GM12878 (cell line): ENCODE measurements around the gene SLC66A1. TPM values are rescaled to one million over a fixed set of nuclear protein-coding genes. Genes with fewer than 3 reads are reported as not detected.

Experiments
- ATAC-seq: fragments of 200-7000 bp; cut with Tn5 transposase; 3 replicates; pipeline ENCODE4 v1.9.1; 2020; ENCODE audit warnings: mild to moderate bottlenecking, moderate library complexity
- BruUV-seq: library from RNA; stranded (reverse); fragments of 400-500 nt; replicated peaks from 2 replicates; lab custom pipeline; 2021; lab: Mats Ljungman, UMichigan
- CTCF ChIA-PET: fragments of 300-600 bp; sonication (Branson Sonifier 250); formaldehyde crosslinking; extraction: SDS; loops from one replicate; lab custom pipeline; 2021; ENCODE audit warnings: inconsistent platforms; lab: Yijun Ruan, JAX
- POLR2A ChIA-PET: fragments of 350-600 bp; formaldehyde crosslinking; extraction: SDS; loops from one replicate; lab custom pipeline; 2021; ENCODE audit warnings: inconsistent platforms; lab: Charles Lee
- RAD21 ChIA-PET: fragments of 300-600 bp; sonication (Branson Sonifier 250); formaldehyde crosslinking; loops from one replicate; lab custom pipeline; 2023; ENCODE audit warnings: antibody characterized with exemption; ENCODE audit not compliant: unreplicated experiment; lab: Charles Lee
- SMC1A ChIA-PET: fragments of 300-600 bp; sonication (Branson Sonifier 250); formaldehyde crosslinking; loops from one replicate; lab custom pipeline; 2023; ENCODE audit not compliant: unreplicated experiment, uncharacterized antibody; lab: Charles Lee
- DNase-seq: peaks from one replicate; pipeline ENCODE4 v3.0.0-alpha.2; 2011; ENCODE audit warnings: low read depth, low spot score
- FAIRE-seq: peaks from 3 replicates; lab custom pipeline; 2011; peaks lifted over from hg19 to GRCh38; lab: Jason Lieb, UNC
- H2AFZ ChIP-seq: 2 replicates; pipeline ENCODE4 v1.6.0; 2011; ENCODE audit warnings: low read depth, low read length, control low read depth; ENCODE audit not compliant: control insufficient read depth
- H3K27ac ChIP-seq: 2 replicates; pipeline ENCODE4 v1.5.1; 2011; ENCODE audit warnings: control low read depth; ENCODE audit not compliant: control insufficient read depth, insufficient read depth
- H3K27me3 ChIP-seq, 2 experiments: replicated peaks in 1 of 2; 2 replicates each; pipeline versions ENCODE4 v1.6.0 to v1.6.1; 2011; ENCODE audit warnings: low read length in 1 of 2; ENCODE audit not compliant: control insufficient read depth in 2 of 2, insufficient read depth in 2 of 2
- H3K36me3 ChIP-seq, 2 experiments: 2 replicates each; pipeline ENCODE4 v1.5.1; 2011; ENCODE audit warnings: low read length in 1 of 2; ENCODE audit not compliant: control insufficient read depth in 2 of 2, insufficient read depth in 2 of 2
- H3K4me1 ChIP-seq: 2 replicates; pipeline ENCODE4 v1.6.1; 2011; ENCODE audit warnings: mild to moderate bottlenecking, low read length, moderate library complexity, mixed read lengths; ENCODE audit not compliant: control insufficient read depth, insufficient read depth
- H3K4me2 ChIP-seq: 2 replicates; pipeline ENCODE4 v1.6.0; 2011; ENCODE audit warnings: control low read depth; ENCODE audit not compliant: control insufficient read depth, insufficient read depth
- H3K4me3 ChIP-seq: fragments of 200-600 bp; sonication (generic); 2 replicates; pipeline ENCODE4 v1.5.1; 2016
- H3K79me2 ChIP-seq: 2 replicates; pipeline ENCODE4 v1.6.0; 2011; ENCODE audit warnings: low read length; ENCODE audit not compliant: control insufficient read depth, insufficient read depth
- H3K9ac ChIP-seq: 2 replicates; pipeline ENCODE4 v1.8.0; 2011; ENCODE audit warnings: low read length, control low read depth, mixed read lengths; ENCODE audit not compliant: control insufficient read depth, insufficient read depth
- H3K9me3 ChIP-seq: replicated peaks from 3 replicates; pipeline ENCODE4 v1.5.1; 2011; ENCODE audit warnings: mild to moderate bottlenecking, low read length; ENCODE audit not compliant: control insufficient read depth, insufficient read depth
- H4K20me1 ChIP-seq: 2 replicates; pipeline ENCODE4 v1.6.0; 2011; ENCODE audit not compliant: control insufficient read depth, insufficient read depth
- KAT2A ChIP-seq: conservative IDR thresholded peaks from 2 replicates; pipeline ENCODE4 v1.6.1; 2011; ENCODE audit warnings: low read depth, low read length; ENCODE audit not compliant: control insufficient read depth
- POLR2A ChIP-seq: IDR thresholded peaks from 2 replicates; pipeline ENCODE4 v1.6.1; 2011; ENCODE audit warnings: low read depth, mild to moderate bottlenecking, low read length
- ZSCAN29 ChIP-seq: fragments of 450-650 bp; IDR thresholded peaks from 2 replicates; pipeline ENCODE4 v1.6.1; 2017; ENCODE audit warnings: mild to moderate bottlenecking, moderate library complexity
- WGBS: methylation state at CpG from one replicate; pipeline ENCODE4 v1.1.6; 2016; ENCODE audit warnings: low lambda C conversion rate; ENCODE audit not compliant: insufficient replicate concordance, insufficient coverage; ENCODE audit errors: missing lambda C conversion rate; 5-methylcytosine and 5-hydroxymethylcytosine counted together
- in situ Hi-C: fragments of 300-500 bp; cut with MboI; formaldehyde crosslinking; loops from 9 replicates; pipeline ENCODE4 v1.14.3; 2018; ENCODE audit warnings: mixed read lengths
- intact Hi-C: fragments of 100-400 bp; cut with micrococcal nuclease; formaldehyde crosslinking; loops from one replicate; pipeline ENCODE4 v1.14.2; 2022; ENCODE audit not compliant: unreplicated experiment
- polyA plus RNA-seq, 11 experiments: library from polyadenylated mRNA; depleted of rRNA in 4 of 11; unstranded in 6 of 11; stranded (reverse) in 5 of 11; fragments of >200 nt; fragmentation: Nextera tagmentation in 4 of 11; fragmentation: Illumina TruSeq in 1 of 11; extraction: Ambion mirVana in 4 of 11; extraction: Trizol in 1 of 11; gene quantifications; 1 replicate in 1 of 11; 2 replicates in 10 of 11; pipeline versions ENCODE4 v1.2.1 to v1.2.3, GENCODE V29; 2011 to 2016; ENCODE audit warnings: inconsistent platforms in 2 of 11, missing spikeins in 2 of 11, low read depth in 1 of 11
- total RNA-seq, 4 experiments: library from RNA; depleted of rRNA in 3 of 4; stranded (reverse); fragments of >200 nt in 3 of 4; fragmentation: Illumina TruSeq in 1 of 4; extraction: Trizol in 1 of 4; gene quantifications; 2 replicates each; pipeline versions ENCODE4 v1.2.1 to v1.2.3, GENCODE V29; 2013 to 2021
- TF ChIP-seq, protein P1 (sequence below): fragments of 450-650 bp; IDR thresholded peaks from 2 replicates; pipeline ENCODE4 v1.6.1; 2017; ENCODE audit warnings: mild to moderate bottlenecking, low read depth, inconsistent platforms; ENCODE audit not compliant: poor library complexity, severe bottlenecking

SLC66A1 gene
- total and polyA plus RNA-seq, 10 of the 15 experiments (the other 5 are each of a cell fraction or from before 2014, with no cell fraction given) = 0.58 to 22.0 (median 10.2) TPM

DNA sequence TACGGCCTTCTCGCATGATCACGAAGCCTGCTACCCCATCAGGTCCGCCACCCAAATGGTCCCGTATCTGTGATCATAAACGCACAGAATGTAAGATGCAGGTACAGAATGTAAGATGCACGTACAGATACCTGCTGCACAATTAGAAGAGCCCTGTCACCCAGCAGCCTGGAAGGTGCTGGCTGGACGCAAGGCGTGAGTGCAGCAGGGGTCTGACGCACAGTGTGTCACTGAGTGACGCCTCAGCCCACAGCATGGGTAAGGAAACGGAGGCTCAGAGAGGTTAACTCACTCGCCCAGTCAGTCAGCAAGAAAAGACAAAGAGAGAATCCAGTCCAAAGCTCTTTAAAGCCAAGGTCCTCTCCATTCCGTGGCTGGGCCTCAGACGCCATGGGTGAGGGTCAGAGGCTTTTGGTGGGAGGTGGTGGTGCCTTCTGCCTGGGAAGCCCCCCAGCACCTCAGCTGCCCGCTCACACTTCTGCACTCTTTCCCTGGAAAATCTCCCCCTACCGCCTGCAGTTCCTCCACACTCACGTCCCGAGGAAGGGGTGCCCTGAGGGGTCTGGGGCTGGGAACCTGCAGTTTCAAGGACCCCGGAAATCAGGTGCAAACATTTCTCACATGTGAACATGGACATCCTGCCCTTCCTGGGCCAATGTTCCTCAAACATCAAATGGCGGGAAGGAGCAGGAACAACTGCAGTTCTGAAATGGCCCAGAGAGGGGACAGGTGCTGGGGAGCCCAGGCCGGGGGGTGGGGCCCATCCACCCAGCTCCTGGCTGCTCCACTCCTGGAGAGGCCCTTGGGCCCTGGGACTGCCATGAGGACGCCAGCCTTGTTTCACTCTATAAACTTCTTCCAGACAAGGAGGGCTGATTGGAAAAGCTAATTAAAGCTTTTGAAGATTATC is 59.4 kb downstream of the SLC66A1 start:
- Histone ChIP-seq H3K4me2 (no peak overlapping the region), H3K36me3 (peaks cover 19 to 27% of the 10 kb centered on the region in 2 experiments), H4K20me1 (peaks cover 7% of the 10 kb centered on the region), H3K27me3 (no peaks in the 10 kb centered on the region), H3K9me3 (no peaks in the 10 kb centered on the region), H3K79me2 (no peaks in the 10 kb centered on the region; the same call in 1 of the 2 replicates), H3K27ac (no peak overlapping the region), H3K4me1 (no peaks in the 10 kb centered on the region), H3K4me3 (no peak overlapping the region), H2AFZ (no peak overlapping the region), H3K9ac (no peak overlapping the region)
- FAIRE-seq (no peak), DNase-seq (no peak), ATAC-seq (no peak)
- in situ Hi-C loops = no loop called here
- POLR2A ChIA-PET = no interaction called here
- WGBS = 91% methylated on average over 23 of the region's 23 CpGs
- RAD21 ChIA-PET = no interaction called here
- no TSS peak for BruUV-seq
- TF ChIP-seq, protein P1, sequence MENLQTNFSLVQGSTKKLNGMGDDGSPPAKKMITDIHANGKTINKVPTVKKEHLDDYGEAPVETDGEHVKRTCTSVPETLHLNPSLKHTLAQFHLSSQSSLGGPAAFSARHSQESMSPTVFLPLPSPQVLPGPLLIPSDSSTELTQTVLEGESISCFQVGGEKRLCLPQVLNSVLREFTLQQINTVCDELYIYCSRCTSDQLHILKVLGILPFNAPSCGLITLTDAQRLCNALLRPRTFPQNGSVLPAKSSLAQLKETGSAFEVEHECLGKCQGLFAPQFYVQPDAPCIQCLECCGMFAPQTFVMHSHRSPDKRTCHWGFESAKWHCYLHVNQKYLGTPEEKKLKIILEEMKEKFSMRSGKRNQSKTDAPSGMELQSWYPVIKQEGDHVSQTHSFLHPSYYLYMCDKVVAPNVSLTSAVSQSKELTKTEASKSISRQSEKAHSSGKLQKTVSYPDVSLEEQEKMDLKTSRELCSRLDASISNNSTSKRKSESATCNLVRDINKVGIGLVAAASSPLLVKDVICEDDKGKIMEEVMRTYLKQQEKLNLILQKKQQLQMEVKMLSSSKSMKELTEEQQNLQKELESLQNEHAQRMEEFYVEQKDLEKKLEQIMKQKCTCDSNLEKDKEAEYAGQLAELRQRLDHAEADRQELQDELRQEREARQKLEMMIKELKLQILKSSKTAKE = no peak
- TF ChIP-seq POLR2A = 0 out of 2 replicates have a peak, but pooled peaks have one; percentile 0
- CTCF ChIA-PET = no interaction called here
- SMC1A ChIA-PET = no interaction called here
- intact Hi-C loops = no loop called here

DNA sequence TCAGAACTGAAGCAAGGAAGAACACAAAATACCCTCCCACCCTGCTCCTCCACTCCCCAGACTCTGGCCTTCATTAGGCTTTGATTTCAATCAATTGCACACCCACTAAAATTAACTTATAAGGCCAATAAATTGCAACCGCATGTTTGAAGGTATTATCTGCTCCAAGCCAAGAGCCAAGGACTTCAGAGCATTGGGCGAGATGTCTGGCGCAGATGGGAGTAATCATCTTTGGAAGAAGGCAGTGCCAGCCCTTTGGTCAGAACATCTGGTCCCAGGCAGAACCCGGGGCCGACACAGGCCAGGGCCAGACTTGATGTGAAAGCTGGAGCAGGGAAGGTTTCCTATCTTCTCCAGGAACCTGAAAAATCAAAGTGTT is 60.0 kb downstream of the SLC66A1 start:
- H3K4me1 ChIP-seq = no peaks in the 10 kb centered on the region
- no peaks in the 10 kb centered on the region for H3K79me2 ChIP-seq
- BruUV-seq = no TSS peak
- H3K4me2 ChIP-seq = no peak overlapping the region
- no peak overlapping the region for H3K9ac ChIP-seq
- peaks cover 4% of the 10 kb centered on the region for H4K20me1 ChIP-seq
- 0 out of 2 replicates have a peak, but pooled peaks have one; percentile 21 for TF ChIP-seq POLR2A
- TF ChIP-seq KAT2A = no peak
- TF ChIP-seq ZSCAN29 = no peak
- ChIA-PET CTCF (no interaction called here), RAD21 (no interaction called here), POLR2A (no interaction called here), SMC1A (no interaction called here)
- ATAC-seq = no peak
- no peak overlapping the region for H2AFZ ChIP-seq
- in situ Hi-C loops = no loop called here
- H3K9me3 ChIP-seq = no peaks in the 10 kb centered on the region
- no peak for DNase-seq
- FAIRE-seq = no peak
- peaks cover 20 to 27% of the 10 kb centered on the region in 2 experiments for H3K36me3 ChIP-seq
- 95% methylated on average over 5 of the region's 5 CpGs for WGBS
- no peaks in the 10 kb centered on the region for H3K27me3 ChIP-seq
- H3K4me3 ChIP-seq = no peak overlapping the region
- intact Hi-C loops = no loop called here
- H3K27ac ChIP-seq = no peak overlapping the region
